Esophagus muscularis mucosa (tissue), 3 donors: ENCODE data around the gene CEP131.

Source experiments
- POLR2A ChIP-seq: fragments of 450-650 bp; IDR thresholded peaks from one replicate; pipeline ENCODE4 v1.6.1; 2017; ENCODE audit warnings: antibody characterized with exemption, moderate library complexity, mild to moderate bottlenecking, low read depth
- TF ChIP-seq, protein P1 (sequence below), 3 experiments: fragments of 200-600 bp in 2 of 3; fragments of 450-650 bp in 1 of 3; sonication (generic) in 2 of 3; IDR thresholded peaks; one replicate each; pipeline ENCODE4 v1.5.1; 2017 to 2019; ENCODE audit warnings: antibody characterized with exemption in 3 of 3, mild to moderate bottlenecking in 2 of 3, moderate library complexity in 1 of 3

DNA sequence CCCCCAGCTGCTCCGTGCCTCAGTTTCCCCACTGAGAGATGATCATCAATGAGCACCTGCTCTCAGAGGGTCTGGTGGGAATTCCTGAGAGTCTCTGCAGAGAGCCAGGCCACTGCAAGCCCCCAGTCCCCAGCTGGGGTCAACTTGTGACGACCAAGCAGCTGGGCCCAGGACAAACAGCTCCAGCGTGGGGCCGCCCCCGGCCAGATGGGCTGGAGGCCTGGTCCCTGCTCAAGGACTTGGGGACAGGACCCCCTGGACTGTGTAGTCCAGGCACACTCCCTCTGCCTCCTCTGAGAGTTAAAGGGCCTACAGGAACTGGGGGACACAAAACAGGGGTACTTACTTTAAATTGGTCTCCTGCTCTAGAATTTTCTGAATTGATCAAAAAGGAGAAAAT is 40.2 kb downstream of the CEP131 start:
- no peak for TF ChIP-seq POLR2A
- TF ChIP-seq, protein P1, sequence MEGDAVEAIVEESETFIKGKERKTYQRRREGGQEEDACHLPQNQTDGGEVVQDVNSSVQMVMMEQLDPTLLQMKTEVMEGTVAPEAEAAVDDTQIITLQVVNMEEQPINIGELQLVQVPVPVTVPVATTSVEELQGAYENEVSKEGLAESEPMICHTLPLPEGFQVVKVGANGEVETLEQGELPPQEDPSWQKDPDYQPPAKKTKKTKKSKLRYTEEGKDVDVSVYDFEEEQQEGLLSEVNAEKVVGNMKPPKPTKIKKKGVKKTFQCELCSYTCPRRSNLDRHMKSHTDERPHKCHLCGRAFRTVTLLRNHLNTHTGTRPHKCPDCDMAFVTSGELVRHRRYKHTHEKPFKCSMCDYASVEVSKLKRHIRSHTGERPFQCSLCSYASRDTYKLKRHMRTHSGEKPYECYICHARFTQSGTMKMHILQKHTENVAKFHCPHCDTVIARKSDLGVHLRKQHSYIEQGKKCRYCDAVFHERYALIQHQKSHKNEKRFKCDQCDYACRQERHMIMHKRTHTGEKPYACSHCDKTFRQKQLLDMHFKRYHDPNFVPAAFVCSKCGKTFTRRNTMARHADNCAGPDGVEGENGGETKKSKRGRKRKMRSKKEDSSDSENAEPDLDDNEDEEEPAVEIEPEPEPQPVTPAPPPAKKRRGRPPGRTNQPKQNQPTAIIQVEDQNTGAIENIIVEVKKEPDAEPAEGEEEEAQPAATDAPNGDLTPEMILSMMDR (IDR thresholded peaks at IDR 0.05), result no peak
